NCI-H345 treated with DMSO at 0.1 percent for 48 hours (cell line): ENCODE results near the gene SENP8.
"Not testable (repeated sequence)": the region's sequence is repeated elsewhere in the genome, so short reads cannot be mapped to it uniquely, and the experiment has no call there.

Experiments used
- DNase-seq: peaks from one replicate; lab custom pipeline; 2025; ENCODE audit not compliant: unreplicated experiment; lab: John Stamatoyannopoulos, UW

The SENP8 gene

DNA sequence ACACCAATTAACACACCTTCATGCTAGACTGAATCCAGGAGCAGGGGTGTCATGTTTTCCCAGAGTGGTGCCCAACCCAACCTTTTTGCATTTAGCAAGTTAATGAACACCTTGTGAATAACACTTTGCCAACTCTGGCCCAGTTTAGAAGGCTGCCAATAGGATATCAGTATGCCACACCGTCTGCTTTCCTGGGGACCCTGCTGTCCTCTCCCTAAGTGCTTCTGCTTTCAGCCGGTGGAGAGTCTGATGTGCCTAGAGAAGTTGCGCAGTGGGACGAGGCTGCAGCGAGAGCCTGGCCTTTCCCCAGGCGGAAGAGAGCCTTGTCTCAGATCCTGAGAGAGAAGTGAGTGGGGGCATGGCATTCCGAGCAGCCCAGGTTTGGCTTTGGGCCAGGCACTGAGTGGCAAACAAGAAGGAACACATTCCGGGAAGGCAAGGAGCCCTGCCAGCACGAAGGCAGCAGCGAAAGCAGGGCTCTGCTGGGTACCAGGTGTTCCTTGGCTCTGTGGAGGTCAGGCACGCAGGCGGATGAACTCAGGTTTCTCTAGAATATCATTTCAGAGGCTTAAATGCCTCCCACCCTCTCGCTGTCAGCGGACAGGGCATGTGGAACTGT is 36.9 kb downstream of the SENP8 start:
- peak; percentile 46 for DNase-seq

DNA sequence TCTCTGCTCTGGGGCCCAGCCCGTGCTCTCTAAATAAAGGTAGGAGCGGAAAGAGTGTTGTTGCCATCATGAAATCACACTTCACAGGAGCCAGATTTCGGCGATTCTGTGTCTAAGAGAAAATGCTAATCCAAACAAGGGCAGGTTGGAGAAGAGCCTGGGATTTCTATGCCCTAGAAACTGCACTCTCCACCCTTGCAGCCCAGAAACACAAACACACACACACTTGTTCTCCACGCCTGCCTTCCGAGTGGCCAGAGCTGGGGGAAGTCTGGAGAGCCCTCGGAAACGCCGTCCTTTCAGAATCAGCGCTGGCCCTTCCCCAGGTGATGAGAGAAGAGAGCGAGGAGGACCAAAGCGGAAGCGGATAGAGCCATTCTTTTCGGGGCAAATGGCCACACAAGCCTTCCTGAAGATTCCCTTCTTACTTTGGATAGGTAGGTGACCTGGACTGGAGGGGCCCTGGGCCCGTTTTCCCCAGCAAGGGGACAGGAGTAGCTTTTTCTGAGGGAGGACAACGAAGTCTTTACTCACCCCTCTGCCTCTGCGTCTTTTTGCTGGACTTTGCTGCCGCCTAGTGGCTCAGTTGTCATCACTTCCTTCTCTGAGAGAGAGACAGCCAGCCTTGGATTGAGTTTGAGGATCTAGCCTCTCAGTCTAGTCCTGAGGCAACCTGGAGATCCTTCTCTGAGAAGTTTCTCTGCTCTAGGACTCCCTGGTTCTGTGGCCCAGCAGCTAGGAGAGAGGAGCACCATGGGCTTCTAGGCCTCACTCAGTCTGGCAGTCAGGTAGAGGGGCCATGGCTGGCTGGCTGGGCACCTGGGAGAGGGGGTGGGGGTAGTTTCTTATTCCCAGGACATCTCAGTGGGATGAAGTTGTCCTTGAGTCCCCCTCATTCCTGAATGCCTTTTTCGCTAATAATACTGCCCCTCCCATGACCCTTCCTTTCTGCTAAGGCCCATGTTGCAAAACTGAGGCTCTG is 37.7 kb downstream of the SENP8 start:
- DNase-seq = peak; percentile 64

DNA sequence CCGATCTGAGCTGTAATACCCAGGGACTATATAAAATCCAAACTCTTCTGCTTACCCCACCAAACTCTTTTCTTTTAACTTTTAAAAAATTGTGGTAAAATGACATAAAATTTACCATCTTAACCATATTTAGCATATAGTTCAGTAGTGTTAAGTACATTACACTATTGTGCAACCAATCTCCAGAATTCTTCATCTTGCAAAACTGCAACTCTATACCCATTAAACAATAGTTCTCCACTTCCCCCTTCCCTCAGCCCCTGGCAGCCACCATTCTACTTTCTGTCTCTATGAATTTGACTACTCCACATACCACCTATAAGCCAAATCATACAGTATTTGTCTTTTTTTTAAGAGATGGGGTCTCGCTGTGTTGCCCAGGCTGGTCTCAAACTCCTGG is 38.7 kb downstream of the SENP8 start:
- DNase-seq = no peak

DNA sequence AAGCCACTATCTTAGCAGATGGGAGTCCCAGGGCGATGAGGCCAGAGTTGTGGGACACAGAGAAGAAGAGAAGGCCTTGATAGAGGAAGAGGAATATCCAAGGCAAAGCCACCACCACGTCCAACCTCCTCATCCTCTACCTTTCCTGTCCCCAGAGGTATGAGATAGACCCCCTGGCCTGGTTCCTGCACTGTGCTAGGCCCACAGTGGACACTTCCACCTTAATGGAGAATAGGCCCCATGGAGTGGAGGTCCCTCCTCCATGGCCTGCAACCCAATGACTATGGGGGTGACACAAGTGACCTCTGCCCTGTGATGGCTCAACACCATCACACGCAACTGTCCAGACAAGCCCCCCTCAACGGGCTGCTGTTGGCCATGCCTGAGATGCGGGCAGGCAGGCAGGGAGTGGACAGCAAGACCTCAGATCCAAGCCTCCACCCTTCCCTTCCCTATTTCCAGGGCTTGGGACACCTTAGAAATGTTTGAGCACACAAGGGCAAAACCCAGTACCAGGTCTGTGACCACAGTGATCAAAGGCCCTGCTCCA is 42.6 kb downstream of the SENP8 start:
- no peak for DNase-seq

DNA sequence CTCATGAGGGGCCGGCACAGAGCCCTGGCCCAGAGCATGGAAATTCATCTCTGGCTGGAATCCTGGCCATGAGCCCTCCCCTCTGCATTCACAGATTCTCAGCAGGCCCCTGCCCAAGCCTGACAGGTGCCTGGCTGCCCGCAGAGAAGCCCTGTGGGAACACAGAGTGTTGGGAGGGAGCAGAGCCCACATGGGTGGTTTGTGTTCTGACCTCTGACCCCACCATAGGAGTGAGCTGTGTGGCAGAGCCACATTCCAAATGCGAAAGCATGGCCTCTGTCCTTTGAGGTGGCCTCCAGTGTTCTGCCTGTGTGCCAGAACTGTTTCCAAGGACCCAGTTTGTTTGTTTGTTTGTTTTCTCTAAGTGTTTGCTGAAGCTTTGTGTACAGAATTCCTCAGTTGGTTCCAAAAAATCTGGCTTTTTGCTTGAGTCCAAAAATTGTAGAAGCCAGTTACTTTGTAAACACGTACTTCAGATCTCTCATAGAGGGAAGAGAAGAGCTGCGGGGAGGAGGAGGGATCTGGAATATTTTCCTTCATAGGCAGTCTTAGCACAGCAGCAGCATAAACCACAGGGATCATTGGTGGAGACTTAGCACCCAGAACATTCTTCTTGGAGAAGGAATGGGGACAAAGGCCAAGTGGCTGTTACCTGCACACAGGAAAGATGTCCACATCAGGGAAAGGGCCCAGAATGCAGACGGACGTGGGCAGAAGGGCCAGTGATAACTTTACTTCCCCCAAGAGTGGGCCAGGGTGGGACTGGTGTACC is 43.3 kb downstream of the SENP8 start:
- no peak for DNase-seq

DNA sequence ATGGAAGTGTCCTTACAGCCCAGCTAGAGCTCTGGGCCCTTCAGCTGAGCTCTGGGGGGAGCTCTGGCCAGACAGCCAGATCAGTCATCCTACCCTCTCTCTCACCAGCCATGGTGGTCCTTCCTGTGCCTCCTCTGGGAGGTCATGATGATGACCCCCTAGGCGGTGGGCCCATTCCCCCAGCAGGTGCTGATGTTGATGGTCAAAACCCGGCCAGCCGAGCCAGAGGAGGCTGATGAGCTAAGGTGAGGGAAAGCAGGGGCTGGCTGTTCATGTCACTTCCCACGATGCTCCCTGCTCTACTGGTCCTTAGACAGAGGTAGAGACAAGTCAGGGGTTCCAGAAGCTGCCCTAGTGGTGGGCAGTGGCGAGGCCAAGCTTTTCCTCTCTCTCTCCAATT is 44.4 kb downstream of the SENP8 start:
- DNase-seq = no peak

DNA sequence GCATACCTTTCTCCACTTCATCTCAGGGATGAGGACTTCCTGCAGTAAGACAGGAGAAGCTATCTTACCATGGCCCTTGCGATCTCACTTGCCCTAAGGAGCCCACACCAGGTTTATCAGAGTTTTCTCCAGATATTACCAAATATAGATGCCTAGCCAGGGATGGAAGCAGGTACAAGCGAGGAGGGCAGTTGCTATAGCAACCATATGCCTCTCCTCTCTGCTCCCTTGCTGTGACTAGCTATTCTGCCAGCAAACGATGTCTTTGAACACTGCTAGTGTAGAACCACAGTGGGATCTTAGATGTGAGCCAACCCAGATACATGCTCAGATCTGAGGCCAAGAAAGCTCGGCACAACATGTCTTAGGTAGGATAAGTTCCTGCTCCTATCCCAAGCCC is 45.5 kb downstream of the SENP8 start:
- DNase-seq = no peak

DNA sequence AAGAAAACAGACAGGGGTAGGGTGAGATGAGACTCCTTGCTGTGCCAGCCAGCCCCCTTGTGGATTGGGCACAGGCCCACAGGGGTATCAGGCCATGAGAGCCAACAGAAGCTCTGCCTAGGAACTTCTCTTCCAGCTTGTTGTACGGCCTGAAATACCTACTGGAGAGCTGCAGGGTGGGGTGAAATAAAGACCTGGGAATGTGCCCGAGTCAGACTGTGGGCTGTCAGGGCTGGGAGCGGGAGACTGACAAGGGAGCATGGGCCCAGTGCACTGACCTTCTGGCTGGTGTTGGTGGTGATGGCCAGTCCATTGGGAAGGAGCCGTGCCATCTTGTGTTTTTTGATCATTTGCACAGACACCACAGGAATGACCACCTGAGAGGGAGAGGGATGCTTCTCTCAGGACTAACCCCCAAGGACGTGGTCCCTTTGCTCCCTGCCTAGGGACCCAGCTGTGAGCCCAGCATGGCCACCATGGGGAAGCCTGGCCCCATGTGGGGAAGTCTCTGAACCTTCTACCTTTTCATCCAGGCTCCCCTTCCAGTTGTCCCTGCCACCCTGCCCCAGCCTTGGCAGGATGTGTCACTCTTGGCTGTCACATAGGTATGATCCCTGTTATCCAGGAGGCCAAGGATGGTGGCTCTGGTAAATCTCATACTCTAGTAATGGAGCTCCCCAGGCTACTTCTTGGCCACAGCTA is 48.7 kb downstream of the SENP8 start:
- no peak for DNase-seq

DNA sequence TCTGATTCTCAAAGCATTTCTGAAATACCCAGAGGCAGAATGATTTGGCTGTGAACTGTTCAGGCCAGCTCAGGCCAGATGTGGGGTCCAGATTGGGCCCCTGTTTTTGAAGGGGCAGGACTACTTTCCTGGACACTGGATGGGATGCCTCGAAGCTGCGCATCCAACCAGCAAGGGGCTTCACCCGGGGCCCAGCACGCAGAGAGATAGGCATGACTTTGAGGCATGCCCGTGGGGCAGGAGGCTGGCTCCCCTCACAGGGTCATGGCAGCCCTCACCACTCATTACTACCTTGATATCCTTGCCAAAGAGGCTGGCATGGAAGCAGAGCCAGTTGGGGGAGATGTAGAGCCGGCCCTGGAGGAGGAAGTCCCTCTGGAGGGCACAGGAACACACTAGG is 49.2 kb downstream of the SENP8 start:
- no peak for DNase-seq

DNA sequence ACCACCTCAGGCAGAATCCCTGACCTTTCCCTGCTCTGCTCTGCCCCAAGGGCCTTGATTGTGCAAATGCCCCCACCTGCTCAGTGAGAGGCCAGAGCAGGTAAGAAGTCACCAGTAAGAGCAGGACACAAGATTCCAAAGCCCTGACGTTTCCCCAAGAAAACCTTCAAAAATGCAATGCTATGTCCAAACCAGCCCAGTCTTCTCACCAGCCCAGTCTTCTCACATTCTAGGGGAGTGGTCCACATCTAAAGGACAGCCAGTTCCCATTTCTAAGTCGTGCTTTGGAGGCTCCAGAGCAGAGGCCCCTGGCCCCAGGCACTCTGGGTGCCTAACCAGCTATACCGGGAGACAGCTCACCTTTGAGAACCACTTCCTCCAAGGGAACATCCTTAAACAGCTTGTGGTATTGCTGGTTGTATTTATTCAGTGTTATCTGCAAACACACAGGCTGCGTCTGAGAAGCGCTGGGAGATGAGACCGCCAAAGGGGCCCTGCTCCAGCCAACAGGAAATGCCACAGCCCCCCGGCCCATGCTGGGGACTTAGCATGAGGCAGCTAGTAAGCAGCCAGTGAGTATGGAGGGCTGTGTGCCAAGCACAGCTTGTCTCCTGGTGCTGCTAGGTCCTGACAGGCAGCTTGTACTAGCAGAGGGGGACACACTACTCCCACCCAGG is 50.1 kb downstream of the SENP8 start:
- DNase-seq = no peak

DNA sequence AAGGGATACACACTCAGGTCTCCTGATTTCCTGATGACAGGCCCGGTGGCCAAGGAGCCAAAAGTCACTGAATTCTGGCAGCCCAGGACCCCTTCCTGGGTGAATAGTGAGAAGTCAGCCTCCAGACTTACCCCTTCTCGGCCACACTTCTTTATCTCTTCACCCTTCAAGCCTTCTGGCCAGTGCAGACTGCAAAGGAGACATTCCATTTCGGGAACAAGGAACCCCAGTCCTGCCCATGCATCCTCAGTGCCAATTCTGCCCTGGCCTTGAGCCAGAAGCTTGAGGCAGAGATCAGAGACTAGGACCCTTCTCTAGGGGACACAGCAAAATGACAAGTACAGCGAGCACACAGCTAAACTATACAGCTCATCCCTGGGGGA is 50.6 kb downstream of the SENP8 start:
- no peak for DNase-seq

DNA sequence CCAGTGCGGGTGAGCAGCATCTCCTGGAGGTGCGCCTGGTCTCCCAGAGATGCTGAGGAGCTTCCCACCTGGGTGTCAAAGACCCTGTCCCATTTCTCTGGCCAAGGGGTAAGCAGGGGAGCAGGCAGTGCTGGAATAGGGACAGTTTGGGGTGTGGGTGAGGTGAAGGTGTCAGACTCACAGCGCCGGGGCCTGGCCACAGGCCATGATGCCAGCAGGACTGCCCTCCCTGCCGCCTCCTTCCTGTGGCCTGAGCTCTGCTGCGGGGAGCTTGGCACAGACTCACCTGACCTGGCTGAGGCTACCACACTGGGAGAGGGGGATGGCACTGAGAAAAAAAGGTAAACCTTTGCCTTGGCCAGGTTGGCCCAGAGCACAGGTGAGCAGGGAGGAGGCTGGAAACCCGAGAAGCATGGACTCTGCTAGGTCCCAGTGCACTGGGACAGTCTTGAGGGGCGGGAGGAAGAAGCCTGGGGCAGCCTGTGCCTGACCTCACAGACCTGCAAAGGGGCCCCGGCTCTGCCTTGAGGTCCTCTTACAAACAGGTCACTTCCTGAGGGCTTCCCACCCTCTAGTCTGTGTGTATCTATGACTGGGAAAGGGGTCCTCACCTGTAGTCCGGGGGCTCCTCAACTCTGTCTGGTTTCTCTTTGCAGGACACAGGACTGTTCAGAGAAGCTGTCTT is 51.2 kb downstream of the SENP8 start:
- no peak for DNase-seq

DNA sequence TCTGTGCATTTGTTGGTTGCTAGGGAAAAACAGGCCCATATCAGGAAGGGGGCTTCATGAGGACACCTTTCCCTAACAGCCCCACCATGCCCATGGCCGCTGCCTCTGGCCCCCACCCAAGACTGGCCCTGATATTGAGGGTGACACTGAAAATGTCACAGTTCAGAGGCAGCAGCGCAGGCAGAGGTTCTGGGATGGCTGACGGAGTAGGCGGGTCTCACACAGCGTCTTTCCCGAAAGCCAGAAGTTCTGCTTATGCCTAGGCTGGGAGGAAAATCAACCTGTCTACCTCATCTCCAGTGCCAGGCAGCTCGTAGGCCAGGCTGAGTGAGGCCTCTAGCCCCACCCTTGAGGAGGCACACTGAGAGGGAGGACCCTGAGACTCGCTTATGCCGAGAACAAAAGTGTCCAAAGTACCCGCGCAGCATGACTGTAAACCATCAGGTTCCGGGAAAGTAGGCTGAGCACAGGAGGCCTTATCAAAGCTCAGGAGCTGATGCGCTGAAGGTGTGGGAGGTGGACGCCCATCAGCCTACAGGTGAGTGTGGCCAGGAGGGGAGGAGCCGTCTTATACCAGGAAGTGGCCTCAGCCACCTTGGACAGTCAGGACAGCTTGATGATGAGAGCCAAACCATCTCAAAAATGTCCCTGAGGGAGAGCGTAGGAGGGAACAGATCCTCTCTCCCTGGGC is 51.9 kb downstream of the SENP8 start:
- DNase-seq = no peak

DNA sequence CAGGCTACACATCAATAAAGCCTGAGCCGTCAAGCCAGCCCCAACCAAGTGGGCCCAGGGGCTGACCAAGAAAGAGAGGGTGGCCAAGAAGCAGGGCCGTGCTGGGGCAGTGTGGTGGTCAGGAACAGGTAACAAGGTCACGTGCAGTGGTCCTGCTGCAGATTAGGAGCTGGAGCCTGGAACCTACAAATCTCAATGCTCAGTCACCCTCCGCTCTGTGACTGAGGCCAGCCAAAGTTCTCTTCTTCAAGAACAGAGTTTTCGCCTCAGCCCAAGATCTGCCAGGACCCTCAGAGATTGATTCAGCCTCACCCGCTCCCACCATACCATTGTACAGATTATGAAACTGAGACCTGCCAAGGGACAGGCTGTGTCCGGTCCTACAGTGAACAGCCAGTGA is 52.5 kb downstream of the SENP8 start:
- no peak for DNase-seq

DNA sequence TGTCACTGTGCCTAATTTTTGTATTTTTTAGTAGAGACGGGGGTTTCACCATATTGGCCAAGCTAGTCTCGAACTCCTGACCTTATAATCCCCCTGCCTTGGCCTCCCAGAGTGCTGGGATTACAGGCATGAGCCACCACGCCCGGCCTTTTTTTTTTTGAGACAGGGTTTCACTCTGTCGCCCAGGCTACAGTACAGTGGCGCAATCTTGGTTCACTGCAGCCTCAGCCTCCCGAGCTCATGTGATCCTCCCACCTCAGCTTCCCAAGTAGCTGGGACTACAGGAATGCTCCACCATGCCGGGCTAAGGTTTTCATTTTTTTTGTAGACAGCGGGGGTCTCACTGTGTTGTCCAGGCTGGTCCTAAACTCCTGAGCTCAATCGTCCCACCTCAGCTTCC is 53.8 kb downstream of the SENP8 start:
- DNase-seq = not testable (repeated sequence)

DNA sequence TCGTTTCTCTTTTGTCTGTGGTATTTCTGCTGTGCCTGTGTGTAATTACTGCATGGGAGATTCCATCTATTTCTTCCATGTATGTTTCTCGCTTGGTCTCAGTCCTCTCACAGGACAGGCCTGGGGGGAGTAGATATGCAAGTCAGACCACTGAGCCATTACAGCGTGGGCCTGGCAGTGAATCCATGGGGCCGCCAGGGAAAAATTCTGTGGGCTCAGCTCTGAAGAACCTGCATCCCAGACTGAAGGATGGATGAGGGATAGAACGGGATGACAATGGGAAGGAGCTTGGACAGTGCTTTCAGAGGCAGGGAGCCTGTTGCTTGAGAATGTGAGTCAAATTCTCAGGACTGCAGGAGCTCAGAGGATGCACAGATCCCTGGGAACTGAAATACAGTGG is 54.6 kb downstream of the SENP8 start:
- DNase-seq = no peak

DNA sequence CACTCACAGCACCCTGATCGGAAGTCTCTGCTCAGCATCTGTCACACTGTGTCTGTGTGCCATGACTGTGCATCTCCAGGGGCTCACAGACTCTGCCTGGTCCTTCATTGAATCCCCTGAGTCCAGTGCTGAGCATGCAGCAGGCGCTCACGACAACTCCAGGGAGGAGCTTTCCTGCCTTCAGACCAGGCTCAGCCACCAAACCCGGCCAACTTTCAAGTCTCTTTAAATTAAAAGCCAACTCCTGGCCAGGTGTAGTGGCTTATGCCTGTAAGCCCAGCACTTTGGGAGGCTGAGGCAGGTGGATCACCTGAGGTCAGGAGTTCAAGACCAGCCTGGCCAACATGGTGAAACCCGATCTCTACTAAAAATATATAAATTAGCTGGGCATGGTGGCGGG is 55.2 kb downstream of the SENP8 start:
- DNase-seq = no peak

DNA sequence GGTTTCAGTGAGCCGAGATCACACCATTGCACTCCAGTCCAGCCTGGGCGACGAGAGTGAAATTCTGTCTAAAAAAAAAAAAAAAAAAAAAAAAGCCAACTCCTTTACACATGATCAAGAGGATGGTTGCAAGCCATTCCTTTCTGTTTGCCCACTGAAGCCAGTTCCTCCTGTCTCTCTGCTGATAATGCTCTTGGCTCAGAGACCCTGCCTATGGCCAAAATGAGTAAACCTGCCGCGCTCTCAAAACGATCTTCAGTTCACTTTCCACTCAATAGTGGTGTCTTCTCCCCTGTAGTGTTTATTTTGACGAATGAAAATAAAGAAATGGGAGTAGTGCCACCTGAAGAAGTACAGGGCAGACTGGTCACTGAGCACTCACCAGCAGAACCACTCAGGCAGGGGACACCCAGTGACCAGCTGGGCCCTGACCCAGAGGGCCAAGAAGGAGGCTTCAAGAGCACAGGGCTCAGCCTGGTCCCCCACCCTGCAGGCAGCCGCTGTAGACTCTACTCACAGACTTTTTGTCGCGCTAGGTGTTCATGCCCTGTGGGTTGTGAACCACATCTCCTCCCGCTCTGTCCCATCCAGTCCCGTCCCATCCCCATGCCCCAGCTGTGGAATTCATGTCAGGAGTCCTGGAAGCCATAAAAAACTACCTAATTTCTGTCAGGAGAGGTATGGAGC is 55.8 kb downstream of the SENP8 start:
- no peak for DNase-seq
